ENCODE results near the gene DACT2.

DACT2 gene

DNA sequence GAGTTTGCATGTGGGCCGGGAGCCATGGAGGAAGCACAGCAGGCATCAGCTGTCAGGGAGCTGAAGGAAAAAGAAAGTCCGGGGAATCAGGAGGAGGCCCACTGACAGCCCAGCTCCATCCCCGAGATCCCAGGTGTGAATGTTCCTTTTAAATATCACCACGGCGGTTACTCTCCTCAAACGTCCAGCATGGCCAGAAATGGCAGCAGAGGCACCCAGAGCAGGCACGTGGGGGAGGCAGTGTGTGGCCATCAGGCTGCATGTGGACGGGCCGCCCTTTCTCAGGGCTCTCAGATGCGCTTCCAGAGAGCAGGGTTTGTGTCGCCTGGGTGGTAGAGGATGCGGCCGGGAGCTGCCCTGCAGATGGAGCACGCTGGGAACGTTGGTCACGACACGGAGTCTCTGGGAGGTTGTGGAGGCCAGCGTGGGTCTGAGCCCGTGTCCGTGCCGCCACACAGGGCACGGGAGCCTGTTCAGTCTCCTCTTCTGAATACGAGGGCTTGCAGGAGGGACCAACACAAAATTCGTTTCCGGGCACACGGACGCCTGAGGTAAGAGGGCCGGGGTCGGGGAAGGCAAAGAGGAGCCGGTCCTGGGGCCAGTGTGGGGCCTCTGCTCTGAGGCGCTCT, 45.3 kb upstream of the DACT2 start:
- CTCF ChIA-PET, result no interaction called here
- TF ChIP-seq, protein P1, sequence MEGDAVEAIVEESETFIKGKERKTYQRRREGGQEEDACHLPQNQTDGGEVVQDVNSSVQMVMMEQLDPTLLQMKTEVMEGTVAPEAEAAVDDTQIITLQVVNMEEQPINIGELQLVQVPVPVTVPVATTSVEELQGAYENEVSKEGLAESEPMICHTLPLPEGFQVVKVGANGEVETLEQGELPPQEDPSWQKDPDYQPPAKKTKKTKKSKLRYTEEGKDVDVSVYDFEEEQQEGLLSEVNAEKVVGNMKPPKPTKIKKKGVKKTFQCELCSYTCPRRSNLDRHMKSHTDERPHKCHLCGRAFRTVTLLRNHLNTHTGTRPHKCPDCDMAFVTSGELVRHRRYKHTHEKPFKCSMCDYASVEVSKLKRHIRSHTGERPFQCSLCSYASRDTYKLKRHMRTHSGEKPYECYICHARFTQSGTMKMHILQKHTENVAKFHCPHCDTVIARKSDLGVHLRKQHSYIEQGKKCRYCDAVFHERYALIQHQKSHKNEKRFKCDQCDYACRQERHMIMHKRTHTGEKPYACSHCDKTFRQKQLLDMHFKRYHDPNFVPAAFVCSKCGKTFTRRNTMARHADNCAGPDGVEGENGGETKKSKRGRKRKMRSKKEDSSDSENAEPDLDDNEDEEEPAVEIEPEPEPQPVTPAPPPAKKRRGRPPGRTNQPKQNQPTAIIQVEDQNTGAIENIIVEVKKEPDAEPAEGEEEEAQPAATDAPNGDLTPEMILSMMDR (conservative IDR thresholded peaks at IDR 0.05; ENCODE audit: low read depth), result no peak
- no peak overlapping the region for H3K27ac ChIP-seq
- POLR2A ChIA-PET (ENCODE audit: low non-redundant PET), result no interaction called here
- DNase-seq (ENCODE audit: low spot score), result no peak

DNA sequence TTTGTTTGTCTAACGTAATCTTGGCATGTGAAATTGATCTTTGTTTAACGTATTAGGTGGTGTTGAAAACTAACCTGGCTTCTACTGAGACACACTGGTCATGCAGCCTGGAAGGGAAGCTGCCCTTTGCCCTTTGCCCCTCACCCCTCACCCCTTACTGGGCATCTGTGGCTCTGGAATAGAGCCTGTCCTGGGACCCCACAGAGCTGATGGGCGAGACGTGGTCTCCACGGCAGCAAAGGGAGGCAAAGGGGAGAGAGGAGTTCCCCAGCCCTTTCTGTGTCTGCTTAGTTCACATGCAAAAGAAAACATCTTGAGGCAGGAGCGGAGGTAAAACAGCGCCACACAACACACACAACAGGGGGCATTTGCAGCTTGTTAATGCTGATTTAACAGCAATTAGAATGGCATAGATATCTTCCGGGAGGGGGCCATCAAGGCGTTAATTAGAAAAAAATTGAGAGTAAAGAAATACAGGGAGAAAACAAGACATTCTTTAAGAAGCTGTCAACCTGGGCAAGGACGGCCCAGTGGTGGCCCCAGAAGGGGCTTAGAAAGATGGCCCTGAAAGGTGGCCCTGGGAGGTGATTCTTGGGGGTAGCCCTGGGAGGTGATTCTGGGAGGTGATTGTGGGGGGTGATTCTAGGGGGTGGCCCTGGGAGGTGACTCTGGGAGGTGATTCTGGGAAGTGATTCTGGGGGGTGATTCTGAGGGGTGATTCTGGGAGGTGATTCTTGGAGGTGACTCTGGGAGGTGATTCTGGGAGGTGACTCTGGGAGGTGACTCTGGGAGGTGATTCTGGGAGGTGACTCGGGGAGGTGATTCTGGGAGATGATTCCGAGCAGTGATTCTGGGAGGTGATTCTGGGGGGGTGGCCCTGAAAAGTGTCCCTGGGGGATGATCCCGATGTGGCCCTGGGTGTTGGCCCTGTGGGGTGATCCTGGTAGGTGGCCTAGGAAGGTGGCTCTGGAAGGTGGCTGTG, 44.5 kb upstream of the DACT2 start:
- DNase-seq (ENCODE audit: low spot score), result no peak
- ChIA-PET POLR2A (ENCODE audit: low non-redundant PET) (no interaction called here), CTCF (interaction anchor here (0.6 kb wide), 1 partner anchor 444 kb away, joined by 8 read pairs; no protein-coding TSS in a partner anchor)
- no peak overlapping the region for H3K27ac ChIP-seq
- TF ChIP-seq, protein P1 (conservative IDR thresholded peaks at IDR 0.05; ENCODE audit: low read depth), result no peak

DNA sequence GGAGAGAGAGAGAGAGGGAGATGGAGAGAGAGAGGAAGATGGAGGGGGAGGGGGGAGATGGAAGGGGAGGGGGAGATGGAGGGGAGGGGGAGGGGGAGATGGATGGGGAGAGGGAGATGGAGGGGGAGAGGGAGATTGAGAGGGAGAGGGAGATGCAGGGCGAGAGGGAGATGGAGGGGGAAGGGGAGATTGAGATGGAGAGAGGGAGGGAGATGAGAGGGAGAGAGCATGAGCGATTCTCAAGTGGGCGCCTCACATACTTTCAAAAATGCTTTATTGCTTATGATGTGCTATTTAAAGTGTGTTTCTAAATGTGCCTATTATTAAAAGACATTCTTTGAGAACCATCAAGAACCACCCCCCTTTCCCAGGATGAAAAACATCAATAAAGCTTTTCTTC, 43.7 kb upstream of the DACT2 start:
- TF ChIP-seq, protein P1 (conservative IDR thresholded peaks at IDR 0.05; ENCODE audit: low read depth), result no peak
- no peak for DNase-seq (ENCODE audit: low spot score)
- no peak overlapping the region for H3K27ac ChIP-seq
- ChIA-PET POLR2A (ENCODE audit: low non-redundant PET) (no interaction called here), CTCF (no interaction called here)

DNA sequence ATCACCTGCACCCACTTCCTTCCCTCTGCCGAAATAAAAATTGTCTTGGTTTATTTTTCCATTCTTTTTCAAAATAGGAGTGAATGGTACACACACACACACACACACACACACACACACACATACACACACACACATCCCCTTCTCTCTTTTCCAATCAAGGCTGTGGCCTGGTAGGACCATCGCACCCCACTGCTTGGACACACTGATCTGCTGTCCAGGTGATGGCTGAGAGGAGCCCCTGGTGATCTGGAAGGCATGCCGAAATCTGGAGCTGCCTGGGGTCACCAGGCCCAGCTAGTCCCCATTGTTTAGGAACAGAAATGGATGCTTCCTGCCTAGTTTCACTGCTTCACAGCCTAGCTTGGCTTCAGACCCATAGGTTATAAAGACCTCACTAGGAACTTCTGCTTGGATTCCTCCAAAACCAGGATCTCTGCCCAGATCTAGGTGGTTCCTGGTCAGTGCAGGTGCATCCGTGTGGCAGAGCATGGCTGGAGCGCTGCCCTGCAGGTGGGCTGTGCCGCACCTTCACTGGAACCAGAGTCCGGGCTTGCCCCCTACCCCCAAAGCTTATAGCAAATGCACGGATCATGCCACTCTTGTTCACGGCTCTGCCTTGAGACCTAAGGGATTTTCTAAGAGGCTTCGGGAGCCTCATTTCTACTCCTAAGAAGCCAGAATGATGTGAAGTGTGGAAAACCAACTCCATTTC, 42.9 kb upstream of the DACT2 start:
- POLR2A ChIA-PET (ENCODE audit: low non-redundant PET), result no interaction called here
- CTCF ChIA-PET, result interaction anchor here (0.6 kb wide), 1 partner anchor 218 kb away, joined by 4 read pairs; no protein-coding TSS in a partner anchor
- H3K27ac ChIP-seq, result no peak overlapping the region
- TF ChIP-seq, protein P1 (conservative IDR thresholded peaks at IDR 0.05; ENCODE audit: low read depth), result no peak
- no peak for DNase-seq (ENCODE audit: low spot score)

DNA sequence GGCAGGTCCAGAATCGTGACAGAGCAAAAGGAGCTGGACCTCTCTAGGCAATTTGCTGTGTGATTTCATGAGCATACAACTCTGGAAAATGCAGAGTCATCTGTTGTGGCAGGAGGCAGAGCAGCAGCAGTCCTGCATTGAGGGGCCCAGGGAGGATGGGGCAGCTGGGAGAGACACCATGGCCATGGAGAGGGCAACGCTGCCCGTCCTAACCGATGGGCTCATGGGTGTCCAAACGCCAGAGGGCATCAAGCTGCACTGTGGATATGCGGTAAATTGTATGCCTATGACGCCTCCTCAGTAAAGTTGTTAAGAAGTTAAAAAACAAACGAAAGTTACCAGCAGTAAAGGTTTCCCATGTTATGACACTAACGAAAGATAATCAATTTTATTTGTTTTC, 42.2 kb upstream of the DACT2 start:
- no peak for DNase-seq (ENCODE audit: low spot score)
- TF ChIP-seq, protein P1 (conservative IDR thresholded peaks at IDR 0.05; ENCODE audit: low read depth), result no peak
- ChIA-PET CTCF (interaction anchor here (0.5 to 0.6 kb wide), 2 partner anchors 139 to 218 kb away, joined by 4 to 5 read pairs; no protein-coding TSS in a partner anchor), POLR2A (ENCODE audit: low non-redundant PET) (no interaction called here)
- no peak overlapping the region for H3K27ac ChIP-seq

DNA sequence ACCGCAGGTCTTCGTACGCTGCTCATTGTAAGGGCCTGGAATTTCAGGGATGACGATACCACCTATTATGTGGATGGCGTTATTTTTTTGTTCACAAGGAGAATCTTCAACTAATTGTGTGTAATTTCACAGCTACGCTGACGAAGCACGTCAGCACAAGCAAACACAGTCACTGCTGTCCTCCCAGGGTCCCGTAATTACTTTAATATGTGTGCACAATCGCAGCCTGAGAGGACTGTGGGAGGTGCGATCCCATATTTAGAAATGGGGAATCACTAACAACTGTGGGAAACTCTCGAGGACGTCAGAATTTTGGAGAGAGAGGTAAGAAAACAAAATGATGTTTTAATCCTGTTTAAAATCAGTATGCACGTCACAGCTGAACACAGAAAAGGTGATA, 40.2 kb upstream of the DACT2 start:
- CTCF ChIA-PET, result no interaction called here
- POLR2A ChIA-PET (ENCODE audit: low non-redundant PET), result no interaction called here
- no peak for DNase-seq (ENCODE audit: low spot score)
- TF ChIP-seq, protein P1 (conservative IDR thresholded peaks at IDR 0.05; ENCODE audit: low read depth), result no peak
- H3K27ac ChIP-seq, result no peak overlapping the region
